Thyroid gland (tissue), 4 donors: ENCODE results near the gene DRD3.

Experiments
- POLR2A ChIP-seq, 2 donors: fragments of 450-650 bp; IDR thresholded peaks; one replicate each; pipeline ENCODE4 v1.6.1; 2017; ENCODE audit warnings: antibody characterized with exemption in 2 of 2, mild to moderate bottlenecking in 2 of 2, moderate library complexity in 1 of 2
- TF ChIP-seq, protein P1 (sequence below), 6 experiments: fragments of 200-600 bp in 3 of 6; fragments of 450-650 bp in 3 of 6; sonication (generic) in 3 of 6; IDR thresholded peaks; one replicate each; pipeline ENCODE4 v1.5.1; 2016 to 2019; ENCODE audit warnings: antibody characterized with exemption in 6 of 6, mild to moderate bottlenecking in 2 of 6, inconsistent platforms in 1 of 6, moderate library complexity in 1 of 6

DNA sequence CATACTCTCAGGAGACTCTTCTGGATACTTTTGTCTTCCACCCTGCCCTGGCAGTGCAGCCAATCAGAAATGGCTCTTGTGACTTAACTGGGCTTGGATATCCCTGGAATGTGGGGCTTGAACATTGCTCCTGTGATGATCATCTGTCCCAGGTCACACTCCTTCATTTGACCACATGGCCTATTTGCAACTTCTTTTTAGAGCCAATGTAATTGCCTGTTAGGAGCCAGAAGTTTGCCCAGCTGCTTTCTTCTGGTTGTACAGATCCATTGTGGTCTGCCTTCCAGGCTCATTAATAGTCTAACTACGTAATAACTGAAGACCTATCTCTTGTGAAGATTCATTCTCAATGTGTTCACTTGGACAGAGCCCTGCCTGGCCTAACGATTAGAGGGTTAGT is 92.5 kb downstream of the DRD3 start:
- TF ChIP-seq, protein P1, sequence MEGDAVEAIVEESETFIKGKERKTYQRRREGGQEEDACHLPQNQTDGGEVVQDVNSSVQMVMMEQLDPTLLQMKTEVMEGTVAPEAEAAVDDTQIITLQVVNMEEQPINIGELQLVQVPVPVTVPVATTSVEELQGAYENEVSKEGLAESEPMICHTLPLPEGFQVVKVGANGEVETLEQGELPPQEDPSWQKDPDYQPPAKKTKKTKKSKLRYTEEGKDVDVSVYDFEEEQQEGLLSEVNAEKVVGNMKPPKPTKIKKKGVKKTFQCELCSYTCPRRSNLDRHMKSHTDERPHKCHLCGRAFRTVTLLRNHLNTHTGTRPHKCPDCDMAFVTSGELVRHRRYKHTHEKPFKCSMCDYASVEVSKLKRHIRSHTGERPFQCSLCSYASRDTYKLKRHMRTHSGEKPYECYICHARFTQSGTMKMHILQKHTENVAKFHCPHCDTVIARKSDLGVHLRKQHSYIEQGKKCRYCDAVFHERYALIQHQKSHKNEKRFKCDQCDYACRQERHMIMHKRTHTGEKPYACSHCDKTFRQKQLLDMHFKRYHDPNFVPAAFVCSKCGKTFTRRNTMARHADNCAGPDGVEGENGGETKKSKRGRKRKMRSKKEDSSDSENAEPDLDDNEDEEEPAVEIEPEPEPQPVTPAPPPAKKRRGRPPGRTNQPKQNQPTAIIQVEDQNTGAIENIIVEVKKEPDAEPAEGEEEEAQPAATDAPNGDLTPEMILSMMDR (IDR thresholded peaks at IDR 0.05), result no peak
- no peak for TF ChIP-seq POLR2A (IDR thresholded peaks at IDR 0.05)
